Adrenal gland (tissue), 12 donors: ENCODE measurements around the gene IGF2. TPM values are rescaled to one million over a fixed set of nuclear protein-coding genes. Genes with fewer than 3 reads are reported as not detected.

ENCODE experiments used
- DNase-seq, 7 donors: peaks; one replicate each; pipeline ENCODE4 v3.0.0-alpha.2; 2019 to 2020
- H3K27ac ChIP-seq, 5 donors: fragments of 200-600 bp; sonication (generic) in 4 of 5; 1 replicate in 3 of 5; 2 replicates in 2 of 5; pipeline versions ENCODE4 v1.5.1 to v1.8.0; 2016 to 2020; ENCODE audit warnings: mild to moderate bottlenecking in 1 of 5
- H3K27me3 ChIP-seq: fragments of 200-600 bp; 2 replicates; pipeline ENCODE4 v1.8.0; 2021
- H3K36me3 ChIP-seq, 2 donors: fragments of 200-600 bp; replicated peaks in 1 of 2; 1 replicate in 1 of 2; 2 replicates in 1 of 2; pipeline versions ENCODE4 v1.5.1 to v1.8.0; 2018 to 2022
- H3K4me1 ChIP-seq, 2 donors: fragments of 200-600 bp; replicated peaks in 1 of 2; 1 replicate in 1 of 2; 2 replicates in 1 of 2; pipeline versions ENCODE4 v1.5.1 to v1.8.0; 2018 to 2021
- H3K4me3 ChIP-seq, 4 donors: fragments of 200-600 bp; sonication (generic) in 3 of 4; one replicate each; pipeline ENCODE4 v1.5.1; 2016 to 2018
- H3K9me3 ChIP-seq, 3 donors: fragments of 200-600 bp; sonication (generic) in 1 of 3; replicated peaks in 1 of 3; 1 replicate in 2 of 3; 2 replicates in 1 of 3; pipeline versions ENCODE4 v1.5.1 to v1.8.0; 2016 to 2021
- POLR2A ChIP-seq, 2 donors: fragments of 450-650 bp; IDR thresholded peaks; one replicate each; pipeline ENCODE4 v1.6.1; 2017; ENCODE audit warnings: antibody characterized with exemption in 2 of 2, mild to moderate bottlenecking in 2 of 2, moderate library complexity in 1 of 2
- WGBS, 4 donors: extraction: QIAGEN DNeasy Blood & Tissue Kit in 2 of 4; methylation state at CpG; one replicate each; pipeline versions ENCODE4 v1.1.5 to v1.1.7; 2013 to 2017; 5-methylcytosine and 5-hydroxymethylcytosine counted together
- intact Hi-C, 2 donors: fragments of 100-400 bp; cut with DNase I; formaldehyde crosslinking; loops; one replicate each; pipeline versions ENCODE4 v1.14.1 to v1.15.0; 2022 to 2023
- polyA plus RNA-seq, 3 donors: library from polyadenylated mRNA; stranded (reverse); fragments of 200-250 nt in 2 of 3; fragments of 350-450 nt in 1 of 3; fragmentation: Illumina TruSeq in 1 of 3; extraction: RNeasy Lipid Tissue Mini Kit (QIAGEN cat#74804) in 1 of 3; gene quantifications; one replicate each; pipeline ENCODE4 v1.2.3, GENCODE V29; 2013 to 2014
- total RNA-seq, 9 donors: library from RNA; depleted of rRNA in 4 of 9; stranded (reverse); fragments of >200 nt in 4 of 9; fragments of 120-200 nt in 1 of 9; fragmentation: NEBNext Ultra II Directional in 1 of 9; extraction: Animal tissue kit (Norgen Biotek cat#: 25700) in 1 of 9; gene quantifications; one replicate each; pipeline versions ENCODE4 v1.1.0 to v1.2.4, GENCODE V29; 2013 to 2023
- TF ChIP-seq, protein P1 (sequence below), 6 experiments: fragments of 450-650 bp in 4 of 6; fragments of 200-600 bp in 2 of 6; sonication (generic) in 1 of 6; IDR thresholded peaks; 1 replicate in 5 of 6; 2 replicates in 1 of 6; pipeline versions ENCODE4 v1.5.1 to v1.8.0; 2016 to 2021; ENCODE audit warnings: antibody characterized with exemption in 6 of 6, mild to moderate bottlenecking in 2 of 6, moderate library complexity in 1 of 6
- donor health status: healthy with polysubstance abuse.
- donor health status: Bipolar disorder and iron deficiency.
- donor health status: DM: yes; HTN: yes; CAD: no.
- donor health status: DM: no; HTN: no; CAD: no.
- donor health status: DM: no; HTN: no; CAD: no.
- donor health status: DM: yes; HTN: yes; CAD: no.

IGF2 gene
- total and polyA plus RNA-seq, 12 donors, result 41.8 to 693 (median 119) TPM

DNA sequence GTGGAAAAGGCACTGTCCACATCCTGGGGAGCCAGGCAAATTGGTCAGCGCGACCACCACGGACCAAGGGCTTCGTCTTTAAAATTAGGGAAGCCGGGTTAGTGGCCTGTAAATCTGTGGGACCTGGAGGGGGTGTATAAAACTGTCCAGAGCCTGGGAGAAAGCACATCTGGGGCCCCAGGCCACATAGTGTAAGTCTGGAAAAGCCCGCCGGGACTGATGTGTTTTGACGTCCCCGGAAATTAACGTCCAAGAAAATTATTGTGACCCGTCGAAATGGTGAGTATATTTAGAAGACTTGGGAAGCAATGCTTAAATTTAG is 4.2 kb upstream of the IGF2 start:
- Histone ChIP-seq H3K36me3 (no peaks in the 10 kb centered on the region), H3K4me3 (no peak overlapping the region), H3K9me3 (no peaks in the 10 kb centered on the region), H3K27me3 (peaks cover 65% of the 10 kb centered on the region), H3K27ac (no peak overlapping the region), H3K4me1 (no peaks in the 10 kb centered on the region)
- TF ChIP-seq, protein P1, sequence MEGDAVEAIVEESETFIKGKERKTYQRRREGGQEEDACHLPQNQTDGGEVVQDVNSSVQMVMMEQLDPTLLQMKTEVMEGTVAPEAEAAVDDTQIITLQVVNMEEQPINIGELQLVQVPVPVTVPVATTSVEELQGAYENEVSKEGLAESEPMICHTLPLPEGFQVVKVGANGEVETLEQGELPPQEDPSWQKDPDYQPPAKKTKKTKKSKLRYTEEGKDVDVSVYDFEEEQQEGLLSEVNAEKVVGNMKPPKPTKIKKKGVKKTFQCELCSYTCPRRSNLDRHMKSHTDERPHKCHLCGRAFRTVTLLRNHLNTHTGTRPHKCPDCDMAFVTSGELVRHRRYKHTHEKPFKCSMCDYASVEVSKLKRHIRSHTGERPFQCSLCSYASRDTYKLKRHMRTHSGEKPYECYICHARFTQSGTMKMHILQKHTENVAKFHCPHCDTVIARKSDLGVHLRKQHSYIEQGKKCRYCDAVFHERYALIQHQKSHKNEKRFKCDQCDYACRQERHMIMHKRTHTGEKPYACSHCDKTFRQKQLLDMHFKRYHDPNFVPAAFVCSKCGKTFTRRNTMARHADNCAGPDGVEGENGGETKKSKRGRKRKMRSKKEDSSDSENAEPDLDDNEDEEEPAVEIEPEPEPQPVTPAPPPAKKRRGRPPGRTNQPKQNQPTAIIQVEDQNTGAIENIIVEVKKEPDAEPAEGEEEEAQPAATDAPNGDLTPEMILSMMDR (IDR thresholded peaks at IDR 0.05), result no peak
- TF ChIP-seq POLR2A (IDR thresholded peaks at IDR 0.05), result no peak
- DNase-seq, result no peak
- 11 to 26% (median 15%) methylated on average over 12 of the region's 12 CpGs for WGBS, 4 donors
- intact Hi-C loops, result no loop called here

DNA sequence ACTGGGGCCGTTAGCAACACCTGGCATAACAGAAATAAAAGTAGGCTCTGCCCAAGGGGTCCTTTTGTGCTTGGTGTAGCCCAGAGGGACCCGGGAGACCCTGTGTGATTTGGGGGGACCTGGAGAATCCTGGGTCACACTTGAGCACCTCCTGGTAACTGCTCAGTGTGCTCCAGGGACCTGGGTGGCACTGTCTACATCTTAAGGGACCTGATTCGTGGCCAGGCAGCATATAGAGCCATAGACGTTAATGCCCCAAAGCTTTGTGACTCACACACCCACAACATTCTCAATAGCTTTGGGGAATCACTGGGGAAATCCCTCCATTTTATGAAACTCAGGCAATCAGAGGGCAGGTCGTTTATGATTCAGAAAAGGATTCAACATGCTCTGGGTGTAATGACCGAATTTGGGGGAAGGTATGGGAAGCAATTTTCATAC is 3.6 kb upstream of the IGF2 start:
- no peak for TF ChIP-seq POLR2A (IDR thresholded peaks at IDR 0.05)
- TF ChIP-seq, protein P1 (IDR thresholded peaks at IDR 0.05), result no peak
- intact Hi-C loops, result no loop called here
- H3K27me3 ChIP-seq, result peaks cover 63% of the 10 kb centered on the region
- no peaks in the 10 kb centered on the region for H3K9me3 ChIP-seq
- no peak for DNase-seq
- no peak overlapping the region for H3K27ac ChIP-seq
- H3K4me1 ChIP-seq, result no peaks in the 10 kb centered on the region
- WGBS, 4 donors, result 14 to 25% (median 17%) methylated on average over 6 of the region's 6 CpGs
- H3K4me3 ChIP-seq, result no peak overlapping the region
- no peaks in the 10 kb centered on the region for H3K36me3 ChIP-seq

DNA sequence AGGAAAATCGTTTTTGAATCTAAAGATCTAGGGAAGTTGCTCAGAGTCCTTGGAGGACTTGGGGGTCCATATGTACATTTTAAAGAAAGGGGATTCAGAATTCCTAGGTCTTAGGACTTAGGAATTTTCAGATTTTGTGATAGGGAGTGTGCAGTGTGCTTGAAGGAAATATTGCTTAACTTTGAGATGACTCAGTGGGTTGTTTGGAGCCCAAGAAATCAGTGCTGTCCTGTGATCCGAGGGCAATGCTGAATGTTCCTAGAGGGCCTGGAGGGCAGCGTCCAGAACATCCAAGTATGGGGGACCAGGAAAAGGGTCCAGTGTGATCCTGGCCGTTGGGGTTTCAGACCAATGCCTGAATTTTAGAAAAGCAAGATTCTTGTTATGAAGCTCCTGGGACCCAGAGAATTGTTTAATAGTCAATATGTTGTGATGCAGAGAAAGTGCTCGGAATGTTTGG is 3.1 kb upstream of the IGF2 start:
- 15 to 18% (median 17%) methylated on average over 5 of the region's 5 CpGs for WGBS, 4 donors
- H3K27me3 ChIP-seq, result peaks cover 67% of the 10 kb centered on the region

DNA sequence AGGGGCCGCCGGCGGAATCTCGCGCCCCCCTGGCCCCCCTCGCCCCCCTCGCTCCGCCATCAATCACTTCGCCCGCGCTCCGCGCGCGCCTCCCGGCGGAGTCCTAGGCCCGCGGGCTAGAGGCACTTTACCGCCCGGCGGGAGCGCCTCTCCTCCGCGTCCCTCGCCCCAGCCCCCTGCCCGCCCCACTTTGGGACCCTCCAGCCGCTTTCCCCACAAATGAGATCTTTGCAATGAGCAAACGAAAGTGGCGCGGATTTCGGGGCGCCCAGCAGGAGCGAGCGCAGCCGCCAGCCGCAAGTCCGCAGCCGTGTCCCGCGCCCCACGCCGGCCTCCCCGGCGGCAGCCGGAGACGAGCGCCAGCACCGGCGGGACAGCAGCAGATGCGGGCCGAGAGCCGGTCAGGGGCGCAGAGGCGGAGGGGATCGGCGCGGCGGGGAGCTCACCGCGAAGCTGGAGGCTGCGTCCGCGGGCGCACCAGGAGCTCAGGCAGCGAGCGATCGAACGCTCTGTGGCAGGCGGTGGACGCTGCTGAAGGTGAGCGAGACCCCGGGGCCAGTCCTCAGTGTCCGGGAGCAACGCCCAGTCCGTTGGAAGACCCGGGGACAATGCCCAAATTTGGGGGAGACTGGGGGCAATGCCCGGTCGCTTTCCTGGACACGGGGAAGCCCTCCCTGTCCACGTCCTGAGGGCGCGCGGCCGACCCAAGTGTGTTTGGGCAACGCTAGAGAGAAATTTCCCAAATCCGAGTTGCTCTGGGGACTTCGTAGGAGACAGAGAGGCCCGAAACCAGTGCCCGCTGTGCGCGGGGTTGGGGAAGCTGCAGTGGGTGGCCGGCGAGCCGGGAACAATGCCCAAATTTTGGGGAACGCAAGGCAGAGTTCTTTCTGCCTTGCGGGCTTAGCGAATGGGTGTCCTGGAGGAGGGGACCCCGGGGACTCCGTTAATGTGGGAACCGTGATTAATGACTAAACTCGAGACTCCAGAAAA is 1.5 kb upstream of the IGF2 start:
- no peak for TF ChIP-seq POLR2A (IDR thresholded peaks at IDR 0.05)
- TF ChIP-seq, protein P1 (IDR thresholded peaks at IDR 0.05), result no peak
- Histone ChIP-seq H3K36me3 (no peaks in the 10 kb centered on the region), H3K27me3 (peaks cover 68% of the 10 kb centered on the region), H3K4me3 (no peak overlapping the region), H3K9me3 (no peaks in the 10 kb centered on the region), H3K27ac (peak overlapping the region in 1 of 5 donors; percentile 8), H3K4me1 (no peaks in the 10 kb centered on the region)
- intact Hi-C loops, result no loop called here
- DNase-seq, result no peak
- WGBS, 4 donors, result 4 to 13% (median 8%) methylated on average over 9 to 102 of the region's 102 CpGs

More for the DNA sequence above, 3.1 kb upstream of the IGF2 start:
- no peaks in the 10 kb centered on the region for H3K36me3 ChIP-seq
- intact Hi-C loops, result no loop called here
- no peak for DNase-seq
- H3K27ac ChIP-seq, result no peak overlapping the region
- no peaks in the 10 kb centered on the region for H3K4me1 ChIP-seq
- TF ChIP-seq, protein P1 (IDR thresholded peaks at IDR 0.05), result no peak
- TF ChIP-seq POLR2A (IDR thresholded peaks at IDR 0.05), result no peak
- H3K4me3 ChIP-seq, result no peak overlapping the region
- H3K9me3 ChIP-seq, result no peaks in the 10 kb centered on the region
